ENCODE results near the gene ECT2. TPM values are rescaled to one million over a fixed set of nuclear protein-coding genes. Genes with fewer than 3 reads are reported as not detected.
"Not testable (repeated sequence)": the region's sequence is repeated elsewhere in the genome, so short reads cannot be mapped to it uniquely, and the experiment has no call there.

ECT2 gene
- total RNA-seq, 1 donor from 2014 or later: 9.1 TPM

DNA sequence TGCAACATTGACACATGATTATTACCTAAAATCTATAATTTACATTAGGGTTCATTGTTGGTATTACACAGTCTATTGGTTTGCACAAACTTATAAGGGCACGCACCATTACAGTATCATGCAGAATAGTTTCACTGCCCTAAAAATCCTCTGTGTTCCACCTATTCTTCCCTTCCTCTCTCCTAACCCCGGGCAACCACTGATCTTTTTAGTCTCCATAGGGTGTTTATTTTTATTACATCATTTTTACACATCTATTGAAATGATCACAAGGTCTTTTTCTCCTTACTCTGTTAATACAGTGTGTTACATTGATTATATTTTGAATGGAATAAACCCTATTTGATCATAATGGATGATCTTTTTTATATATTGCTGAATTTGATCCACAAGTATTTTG is 15.5 kb upstream of the ECT2 start:
- DNase-seq (ENCODE audit: low spot score): no peak

DNA sequence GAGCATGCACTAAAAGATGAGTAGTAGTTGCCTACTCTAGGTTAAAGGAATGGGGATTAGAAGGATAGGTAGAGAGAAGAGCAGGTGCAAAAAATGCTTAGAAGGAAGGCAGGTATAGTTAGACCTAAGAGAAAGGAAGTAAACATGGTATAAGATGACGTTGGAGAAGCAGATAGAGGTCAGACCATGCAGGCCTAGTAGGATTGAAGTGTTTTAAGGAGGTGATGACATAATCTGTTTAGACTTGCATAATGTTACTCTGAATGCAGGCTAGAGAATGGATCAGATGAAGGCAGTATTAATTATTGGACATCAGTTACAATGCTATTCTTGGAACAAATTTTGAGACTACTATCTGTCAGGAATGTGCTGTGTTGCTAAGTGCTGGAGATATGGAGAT is 11.1 kb upstream of the ECT2 start:
- DNase-seq (ENCODE audit: low spot score): no peak

DNA sequence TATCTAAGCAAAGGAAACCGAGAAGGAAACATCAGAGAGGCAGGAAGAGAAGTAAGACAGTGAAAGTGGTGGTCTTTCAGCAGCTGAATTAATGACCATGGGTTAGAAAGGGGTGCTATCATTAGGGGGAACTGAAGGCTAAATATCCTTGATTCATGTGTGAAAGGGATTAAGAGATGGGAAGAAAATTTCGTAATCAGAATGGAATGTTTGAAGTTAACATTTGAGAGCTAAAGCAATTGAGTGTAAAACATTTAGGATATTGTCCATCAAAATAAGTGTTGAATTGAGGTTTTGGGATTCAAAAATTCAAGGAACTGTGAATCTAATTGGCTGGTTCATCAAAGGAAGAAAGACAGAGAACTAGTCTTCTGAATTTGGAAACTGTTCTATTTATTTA is 4.1 kb upstream of the ECT2 start:
- no peak for DNase-seq (ENCODE audit: low spot score)

DNA sequence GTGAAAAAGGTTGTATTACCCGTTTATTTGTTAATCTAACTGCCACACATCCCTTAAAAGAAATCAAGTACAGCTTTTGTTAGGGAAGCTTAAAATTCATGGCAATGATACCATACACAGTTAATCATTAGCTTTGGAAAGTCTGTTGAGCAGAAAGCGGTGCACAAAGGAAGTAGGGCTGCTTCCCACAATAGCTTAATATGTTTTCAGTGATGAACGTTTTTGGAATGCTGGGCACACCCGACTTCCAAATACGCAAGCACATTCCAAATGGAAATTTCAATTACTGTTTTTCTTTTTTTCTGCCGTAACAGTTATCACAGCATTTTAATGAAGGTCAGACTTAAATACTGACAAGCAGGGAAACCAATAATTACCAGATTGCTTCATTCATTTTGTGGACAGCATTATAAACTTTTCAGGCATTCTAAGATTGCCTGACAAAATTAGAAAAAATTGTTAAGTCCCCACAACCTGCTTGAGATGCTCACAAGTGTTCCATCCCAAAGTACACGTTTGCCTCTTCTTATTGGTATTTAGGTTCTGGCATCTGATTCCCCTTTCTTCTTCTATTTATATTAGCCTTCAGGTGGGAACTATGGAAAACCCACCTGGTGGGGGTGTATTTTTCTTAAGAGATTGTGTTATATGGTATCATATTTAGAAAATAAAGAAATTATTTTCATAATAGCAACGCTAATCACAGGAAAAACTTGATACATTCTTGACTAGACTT is 1.1 kb upstream of the ECT2 start:
- no peak for DNase-seq (ENCODE audit: low spot score)

DNA sequence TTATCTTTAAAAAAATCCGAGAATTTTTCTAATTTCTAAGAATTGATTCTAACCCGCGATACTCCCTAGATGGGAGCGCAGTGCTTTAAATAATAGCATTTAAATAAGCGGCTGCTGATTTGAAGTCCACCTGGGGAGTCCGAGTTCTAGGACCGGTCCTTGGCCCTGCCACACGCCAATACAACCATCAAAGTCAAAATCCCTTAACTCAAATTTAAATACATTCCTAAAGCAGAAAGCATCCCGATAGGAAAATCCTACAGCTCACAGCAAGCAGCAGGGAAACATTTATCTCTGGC is 508 bp upstream of the ECT2 start:
- no peak for DNase-seq (ENCODE audit: low spot score)

DNA sequence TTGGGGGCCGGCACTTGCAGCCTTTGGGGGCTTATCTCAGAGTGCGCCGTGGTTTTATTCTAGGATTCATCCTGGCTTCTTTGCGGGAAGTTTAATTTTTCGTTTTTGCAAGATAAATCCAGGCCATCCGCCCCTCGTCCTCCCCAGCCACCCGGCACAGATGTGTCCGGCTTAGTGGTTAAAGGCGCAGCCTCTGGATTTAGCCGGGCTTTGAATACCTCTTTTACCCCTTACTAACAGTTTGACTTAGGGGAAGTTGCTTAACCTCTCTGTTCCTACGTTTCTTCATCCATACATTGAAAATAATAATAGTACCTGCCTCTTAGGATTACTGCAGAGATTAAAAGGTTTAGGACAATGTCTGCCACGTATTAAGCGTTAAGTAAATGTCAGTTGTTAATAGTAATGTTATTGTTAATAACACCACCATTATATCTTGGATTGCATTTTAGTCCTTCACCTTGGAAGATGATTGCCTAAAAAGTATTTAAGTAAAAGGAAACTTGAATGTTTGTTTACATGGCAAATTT is 714 bp downstream of the ECT2 start:
- DNase-seq (ENCODE audit: low spot score): no peak

DNA sequence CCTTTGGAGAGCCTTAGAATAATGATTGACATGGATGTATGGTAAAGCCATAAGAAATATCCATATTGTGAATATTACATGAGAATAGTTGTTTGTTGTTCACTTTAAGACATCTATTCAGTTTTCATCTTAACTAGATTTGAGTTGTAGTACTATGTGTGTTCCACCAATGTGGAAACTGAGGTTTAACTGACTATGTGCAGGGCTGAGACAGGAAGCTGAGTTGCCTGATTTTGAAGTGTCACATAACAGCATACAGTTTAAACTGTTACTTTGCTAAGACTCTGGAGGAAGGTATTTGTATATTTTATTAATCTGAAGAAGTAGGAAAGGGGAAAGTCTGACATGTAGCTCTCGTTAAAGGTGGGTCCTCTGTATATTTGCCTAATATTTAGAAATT is 2.1 kb downstream of the ECT2 start:
- DNase-seq (ENCODE audit: low spot score): no peak

DNA sequence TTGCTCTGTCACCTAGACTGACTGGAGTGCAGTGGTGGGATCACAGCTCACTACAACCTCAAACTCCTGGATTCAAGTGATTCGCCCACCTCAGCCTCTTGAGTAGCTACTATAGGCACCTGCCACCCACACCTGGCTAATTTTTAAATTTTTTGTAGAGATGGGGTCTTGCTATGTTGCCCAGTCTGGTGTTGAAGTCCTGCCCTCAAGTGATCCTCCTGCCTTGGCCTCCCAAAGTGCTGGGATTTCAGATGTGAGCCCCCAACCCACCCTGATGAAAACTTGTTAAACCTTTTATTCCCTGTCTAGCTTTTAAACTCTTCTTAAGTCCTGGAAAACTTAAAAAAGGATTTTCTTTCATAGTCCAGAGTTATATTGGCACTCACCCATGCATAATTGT is 2.6 kb downstream of the ECT2 start:
- DNase-seq (ENCODE audit: low spot score): no peak

DNA sequence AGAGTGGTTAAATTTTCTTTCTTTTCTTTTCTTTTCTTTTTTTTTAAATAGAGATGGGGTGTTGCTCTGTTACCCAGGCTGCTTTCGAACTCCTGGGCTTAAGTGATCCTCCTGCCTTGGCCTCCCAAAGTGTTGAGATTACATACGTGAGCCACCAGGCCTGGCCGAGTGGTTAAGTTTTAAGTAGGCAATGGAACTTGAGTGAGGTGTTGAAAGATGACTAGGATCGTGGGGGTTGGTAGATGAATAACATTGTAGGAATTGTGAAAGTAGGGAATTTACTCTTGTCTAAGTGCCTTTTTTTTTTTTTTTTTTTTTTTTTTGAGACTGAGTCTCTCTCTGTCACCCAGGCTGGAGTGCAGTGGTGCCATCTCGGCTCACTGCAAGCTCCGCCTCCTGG is 9.9 kb downstream of the ECT2 start:
- DNase-seq (ENCODE audit: low spot score): not testable (repeated sequence)

DNA sequence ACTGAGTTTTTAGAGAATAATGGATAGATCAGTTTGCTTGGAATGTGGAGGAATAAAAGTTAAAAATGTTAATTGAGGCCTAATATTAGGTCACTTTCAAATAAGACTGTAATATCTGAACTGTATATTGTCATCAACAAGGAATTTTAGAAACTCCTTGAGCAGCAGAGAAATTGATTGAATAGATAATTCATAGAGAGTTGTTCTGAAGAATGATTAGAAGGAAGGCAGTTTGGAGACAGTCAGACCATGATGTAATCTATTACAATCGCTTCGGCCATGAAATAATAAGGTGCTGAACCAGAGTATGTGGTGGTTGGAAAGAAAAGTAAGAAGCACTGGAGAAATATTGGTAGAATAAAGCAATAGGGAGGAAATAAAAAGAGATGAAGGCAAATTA is 15.7 kb downstream of the ECT2 start:
- DNase-seq (ENCODE audit: low spot score): no peak

DNA sequence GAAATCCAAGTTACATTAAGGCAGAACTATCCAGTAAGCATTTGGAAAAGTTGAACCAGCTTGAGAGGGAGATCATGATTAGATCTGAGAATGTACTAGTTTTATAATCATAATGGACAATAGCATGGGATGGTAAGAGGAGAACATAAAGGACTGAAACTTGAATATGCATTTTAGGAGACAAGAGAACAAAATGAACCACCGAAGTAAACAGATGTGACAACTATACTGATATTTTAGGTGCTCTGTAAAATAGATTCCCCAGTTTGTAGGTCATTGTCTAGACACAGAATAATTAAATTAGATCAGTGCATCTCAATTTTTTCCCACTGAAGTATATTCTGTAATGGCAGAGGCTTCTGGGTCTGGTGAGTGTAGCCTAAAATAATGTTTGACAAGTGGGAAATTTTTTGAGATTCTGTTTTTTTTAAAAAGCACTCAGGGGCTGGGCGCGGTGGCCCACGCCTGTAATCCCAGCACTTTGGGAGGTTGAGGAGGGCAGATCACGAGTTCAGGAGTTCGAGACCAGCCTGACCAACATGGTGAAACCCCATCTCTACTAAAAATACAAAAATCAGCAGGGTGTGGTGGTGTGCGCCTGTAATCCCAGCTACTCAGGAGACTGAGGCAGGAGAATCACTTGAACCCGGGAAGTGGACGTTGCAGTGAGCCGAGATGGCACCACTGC is 16.3 kb downstream of the ECT2 start:
- no peak for DNase-seq (ENCODE audit: low spot score)

DNA sequence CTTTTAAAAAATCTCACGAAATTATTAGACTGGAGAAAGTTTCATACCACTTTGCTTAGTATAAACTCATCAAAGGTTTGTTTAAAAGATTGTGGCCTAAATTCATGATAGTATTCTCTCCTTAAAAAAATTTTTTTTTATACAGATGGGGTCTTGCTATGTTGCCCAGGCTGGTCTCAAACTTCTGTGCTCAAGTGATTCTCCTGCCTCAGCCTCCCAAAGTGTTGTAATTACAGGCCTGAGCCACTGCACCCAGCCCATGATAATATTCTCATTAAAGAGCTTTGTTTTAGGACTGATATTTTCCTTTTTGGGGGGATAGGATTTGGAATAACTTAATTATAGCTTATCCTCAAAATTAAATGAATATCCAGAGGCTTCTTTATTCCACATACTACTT is 19.9 kb downstream of the ECT2 start:
- DNase-seq (ENCODE audit: low spot score): no peak

DNA sequence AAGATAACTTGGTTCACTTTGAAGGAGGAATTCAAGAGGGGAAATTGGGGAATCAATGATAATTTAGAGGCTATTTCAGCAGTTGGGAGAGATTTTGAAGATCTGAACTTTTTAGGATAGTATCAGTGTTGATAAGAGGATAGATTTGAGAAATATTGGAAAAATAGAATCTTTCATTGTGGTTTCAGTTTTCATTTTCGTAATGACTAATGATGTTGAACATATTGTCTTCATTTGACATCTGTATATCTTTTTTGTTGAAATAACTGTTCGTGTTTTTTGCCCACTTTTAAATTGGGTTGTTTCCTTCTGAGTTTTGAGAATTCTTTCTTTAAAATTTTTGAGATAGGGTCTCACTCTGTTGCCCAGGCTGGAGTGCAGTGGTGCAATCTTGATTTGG is 21.1 kb downstream of the ECT2 start:
- no peak for DNase-seq (ENCODE audit: low spot score)

DNA sequence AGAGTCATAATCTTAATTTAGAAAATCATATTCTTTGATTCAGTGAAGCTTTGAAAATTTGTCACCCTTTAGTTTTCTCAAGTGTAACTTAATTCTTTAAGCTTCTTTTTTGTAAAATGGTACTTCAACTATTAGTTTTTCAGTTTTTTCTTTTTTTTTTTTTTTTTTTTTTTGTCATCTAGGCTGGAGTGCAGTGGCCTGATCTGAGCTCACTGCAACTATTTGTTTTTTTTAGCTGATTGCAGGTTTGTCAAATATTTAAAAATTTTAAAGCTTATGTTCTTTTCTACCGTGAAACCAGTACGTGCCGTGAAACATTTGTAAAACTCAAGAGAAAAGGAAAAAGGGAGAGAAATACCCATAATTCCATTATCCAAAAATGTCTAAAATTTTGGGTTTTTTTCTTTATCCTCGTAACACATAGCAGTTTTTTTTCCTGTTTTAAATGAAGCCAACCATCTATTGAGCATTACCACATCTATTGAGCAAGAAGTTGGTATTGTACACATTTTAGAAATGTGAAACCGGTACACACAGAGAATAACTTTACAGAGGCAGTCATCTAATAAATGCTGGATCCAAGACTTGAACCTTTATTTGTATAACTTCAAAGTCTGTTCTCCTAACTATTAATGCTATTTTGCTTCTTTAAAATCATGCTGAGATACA is 25.7 kb downstream of the ECT2 start:
- no peak for DNase-seq (ENCODE audit: low spot score)

DNA sequence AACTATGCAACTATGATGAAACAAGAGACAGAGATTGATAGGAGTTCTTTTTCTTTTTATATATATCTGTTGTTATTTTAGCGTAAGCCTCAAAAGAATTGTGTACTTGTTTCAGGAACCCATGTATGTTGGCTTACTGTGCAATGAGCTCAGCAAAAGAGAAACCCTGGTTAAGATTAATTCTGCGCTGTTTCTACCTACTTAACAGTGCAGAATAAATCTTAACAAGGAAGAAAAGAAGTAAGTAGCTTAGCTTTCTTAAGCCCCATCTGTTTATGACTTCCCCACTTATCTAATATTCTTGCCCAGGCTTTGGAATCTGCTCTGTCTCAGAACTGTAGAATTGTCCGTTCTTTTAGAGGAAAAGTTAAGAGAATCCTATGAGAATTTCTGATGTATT is 27.4 kb downstream of the ECT2 start:
- no peak for DNase-seq (ENCODE audit: low spot score)

DNA sequence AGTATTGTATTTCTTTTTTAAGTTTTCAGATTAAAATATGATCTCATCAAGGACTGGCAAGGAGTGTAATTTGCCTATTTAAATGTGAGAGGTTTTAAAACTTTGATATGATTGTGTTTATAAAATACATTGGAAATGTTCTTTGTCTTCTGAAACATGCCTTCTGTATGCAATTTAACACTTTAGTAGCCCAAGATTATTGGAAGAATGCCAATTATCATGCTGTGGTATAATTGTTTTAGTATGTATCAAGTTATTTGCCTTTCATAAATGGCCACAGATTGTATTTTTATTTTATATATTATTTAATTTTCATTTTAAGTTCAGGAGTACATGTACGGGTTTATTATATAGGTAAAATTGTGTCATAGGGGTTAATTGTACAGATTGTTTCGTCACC is 31.7 kb downstream of the ECT2 start:
- no peak for DNase-seq (ENCODE audit: low spot score)

DNA sequence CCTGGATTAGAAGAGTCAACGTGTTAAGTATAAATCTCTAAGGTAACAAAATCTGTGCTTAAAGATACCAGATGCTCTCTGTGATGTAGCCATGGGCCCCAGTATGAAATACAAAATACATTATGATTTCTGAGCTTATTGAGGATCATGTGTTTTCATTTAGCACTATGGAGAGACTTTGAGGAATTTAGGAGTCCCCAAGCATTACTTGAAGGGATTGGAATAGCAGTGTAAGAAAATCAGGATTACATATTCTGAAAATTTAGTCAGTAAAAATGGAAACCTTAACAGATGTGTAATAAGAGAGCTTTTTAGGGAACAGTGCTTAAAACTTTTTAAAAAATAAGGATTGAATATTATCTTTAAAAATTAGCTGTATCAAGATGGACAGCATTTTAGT is 35.5 kb downstream of the ECT2 start:
- DNase-seq (ENCODE audit: low spot score): no peak

DNA sequence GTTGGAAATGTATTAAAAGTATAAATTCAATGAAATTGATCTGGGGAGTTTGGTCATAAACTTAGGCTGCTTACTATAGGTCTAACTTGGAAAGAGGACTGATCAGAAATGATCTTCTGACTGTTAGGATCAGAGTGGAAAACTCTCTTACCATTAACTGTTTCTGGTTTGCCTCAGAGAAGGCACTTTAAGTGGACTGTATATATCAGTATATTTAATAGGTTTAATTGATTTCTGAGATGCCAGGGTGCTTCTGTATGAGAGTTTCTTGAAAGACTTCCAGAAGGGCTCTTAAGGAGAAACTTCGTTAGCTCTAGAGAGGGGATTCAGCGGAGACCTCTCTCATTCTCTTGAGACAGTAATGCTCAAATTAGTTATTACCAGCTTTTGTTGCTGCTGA is 36.5 kb downstream of the ECT2 start:
- no peak for DNase-seq (ENCODE audit: low spot score)

DNA sequence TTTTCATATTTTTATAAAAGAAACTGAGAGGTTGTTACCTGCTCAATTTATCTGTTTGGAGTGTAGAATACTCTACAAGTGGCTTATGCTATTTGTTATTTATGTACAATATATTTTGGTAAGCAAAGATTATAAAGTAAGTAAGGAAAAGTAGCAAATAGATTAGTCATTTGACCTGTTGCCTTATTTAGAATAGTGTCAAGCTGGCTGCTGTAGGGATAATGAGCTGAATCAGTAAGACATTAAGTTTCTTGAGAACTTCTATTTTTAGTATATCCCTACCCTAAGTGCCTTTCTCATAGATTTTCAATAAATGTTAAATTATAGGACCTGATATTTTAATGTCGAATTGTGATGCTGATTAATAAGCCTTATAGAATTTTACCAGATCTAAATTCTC is 37.2 kb downstream of the ECT2 start:
- no peak for DNase-seq (ENCODE audit: low spot score)

DNA sequence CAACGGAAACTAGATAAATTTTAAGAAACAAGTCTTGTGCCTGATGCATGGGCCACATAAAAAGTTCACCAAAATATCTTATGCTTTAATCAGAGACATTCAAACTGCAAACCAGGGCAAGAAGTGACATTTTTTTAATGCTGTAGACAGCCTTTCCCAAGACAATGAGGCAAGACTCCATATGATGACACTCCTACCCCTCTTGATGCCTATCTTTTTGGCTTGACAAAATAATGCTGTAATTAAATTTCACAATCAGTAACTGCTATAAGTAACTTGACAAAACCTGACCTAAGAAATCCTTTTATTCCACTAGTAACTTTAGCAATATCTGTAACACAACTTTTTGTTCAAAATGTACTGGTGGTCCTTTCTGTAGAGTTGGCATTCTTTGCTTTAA is 48.7 kb downstream of the ECT2 start:
- no peak for DNase-seq (ENCODE audit: low spot score)

DNA sequence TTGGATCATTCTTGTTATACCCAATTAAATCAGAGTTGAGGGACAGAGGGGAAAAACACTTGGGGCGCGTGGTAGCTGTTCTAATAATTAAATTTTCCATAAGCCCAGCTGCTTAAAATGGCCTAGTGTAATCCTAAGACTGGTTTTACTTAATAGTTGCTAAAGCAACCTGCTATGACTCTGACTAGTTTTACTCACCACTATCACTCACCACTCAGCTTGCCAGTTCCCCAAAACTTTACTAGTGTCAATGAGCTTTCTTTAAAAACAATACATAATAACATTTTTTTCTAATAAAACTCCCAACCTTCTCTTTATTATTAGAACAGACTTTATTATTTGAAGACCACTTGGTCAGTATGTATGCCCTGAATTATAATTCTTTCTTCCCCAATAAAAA is 49.6 kb downstream of the ECT2 start:
- DNase-seq (ENCODE audit: low spot score): no peak

DNA sequence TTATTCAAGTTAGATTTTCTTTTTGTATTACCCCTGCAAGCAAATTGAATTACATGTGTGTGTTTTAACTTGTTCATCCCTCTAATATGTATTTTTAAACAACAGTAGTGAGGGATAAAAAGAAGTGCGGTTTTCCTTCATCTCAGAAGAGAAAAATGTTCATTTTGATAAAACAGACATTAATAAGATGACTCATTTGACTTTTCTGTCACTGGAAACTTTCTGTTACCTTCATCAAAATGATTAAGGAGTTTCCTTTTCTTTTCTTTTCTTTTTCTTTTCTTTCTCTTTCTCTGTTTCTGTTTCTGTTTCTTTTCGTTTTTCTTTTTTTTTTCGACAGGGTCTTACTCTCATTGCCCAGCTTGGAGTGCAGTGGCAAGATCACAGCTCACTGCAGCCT is 53.0 kb downstream of the ECT2 start:
- DNase-seq (ENCODE audit: low spot score): no peak

DNA sequence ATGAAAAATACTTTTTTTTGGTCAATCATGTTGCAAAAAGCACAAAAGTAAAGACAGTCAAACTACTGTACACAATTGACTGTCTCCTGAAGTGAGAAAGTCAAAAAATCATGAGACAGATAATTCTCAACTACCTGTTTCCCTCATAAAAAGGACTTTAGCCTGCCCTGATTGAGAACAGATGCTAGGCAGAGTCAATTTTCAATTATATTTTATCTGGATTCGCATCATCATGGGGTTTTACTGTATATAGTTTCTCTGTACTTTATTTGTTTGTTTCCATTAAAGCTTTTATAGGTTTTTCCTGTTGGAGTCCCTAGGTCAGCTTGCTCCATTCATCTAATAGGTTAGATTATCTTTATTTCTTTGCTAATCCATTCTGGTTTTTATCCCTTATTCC is 53.8 kb downstream of the ECT2 start:
- no peak for DNase-seq (ENCODE audit: low spot score)

All from mesenteric fat pad (tissue), 1 donor.